ENCODE results near the gene E4F1.
"Not testable (repeated sequence)": the region's sequence is repeated elsewhere in the genome, so short reads cannot be mapped to it uniquely, and the experiment has no call there.

E4F1 gene

GRCh38 chr16:2189252-2189893 lies 34.0 kb upstream of the E4F1 start:
- no peak for DNase-seq

GRCh38 chr16:2190002-2190658 lies 33.3 kb upstream of the E4F1 start:
- DNase-seq = no peak

- no peak for DNase-seq
These were observed 32.5 kb upstream of the E4F1 start for GRCh38 chr16:2190659-2191445.

GRCh38 chr16:2191446-2191706 lies 32.0 kb upstream of the E4F1 start:
- no peak for DNase-seq

- no peak for DNase-seq
These were observed 29.1 kb upstream of the E4F1 start for GRCh38 chr16:2194166-2194834.

GRCh38 chr16:2194852-2195321 lies 28.5 kb upstream of the E4F1 start:
- DNase-seq = peak; percentile 37 to 41

- DNase-seq = no peak
These were observed 27.8 kb upstream of the E4F1 start for GRCh38 chr16:2195322-2196161.

GRCh38 chr16:2196162-2196980 lies 27.0 kb upstream of the E4F1 start, which contains the start of gene CASKIN1:
CASKIN1 (minus strand) TSS chr16:2196605; CDS start chr16:2196432, 173 bp downstream.
- DNase-seq = peak; percentile 23 to 61

GRCh38 chr16:2196981-2197511 lies 26.3 kb upstream of the E4F1 start:
- no peak for DNase-seq

- no peak for DNase-seq
These were observed 25.6 kb upstream of the E4F1 start for GRCh38 chr16:2197765-2198164.

- DNase-seq = no peak
These were observed 25.1 kb upstream of the E4F1 start for GRCh38 chr16:2198283-2198682.

- no peak for DNase-seq
These were observed 24.3 kb upstream of the E4F1 start for GRCh38 chr16:2199095-2199494.

GRCh38 chr16:2199621-2200139 lies 23.7 kb upstream of the E4F1 start:
- no peak for DNase-seq

GRCh38 chr16:2200313-2200712 lies 23.1 kb upstream of the E4F1 start:
- DNase-seq = no peak

GRCh38 chr16:2203119-2203688 lies 20.2 kb upstream of the E4F1 start:
- DNase-seq = not testable (repeated sequence)

- no peak for DNase-seq
These were observed 18.8 kb upstream of the E4F1 start for GRCh38 chr16:2204416-2205103.

GRCh38 chr16:2205104-2205966 lies 18.1 kb upstream of the E4F1 start, which contains the start of gene MLST8:
MLST8 (plus strand) TSS chr16:2205454; CDS start chr16:2206086, 632 bp downstream.
- peak; percentile 67 to 92 for DNase-seq

GRCh38 chr16:2205967-2206313 lies 17.5 kb upstream of the E4F1 start:
- DNase-seq = no peak

- DNase-seq = no peak
These were observed 17.0 kb upstream of the E4F1 start for GRCh38 chr16:2206420-2206779.

Measured in NCI-H1930 (cell line).